Stimulated activated memory B cell treated with anti-CD40 and anti-IgM and Interleukin-4, amounts not matched to agents 10 μg/mL and 1 μg/mL and 100 μg/mL, for 72 hours (primary cell): Measurements from ENCODE around the gene HCRTR1.

Source experiments
- ATAC-seq: fragments of 150-1000 bp; cut with Tn5 transposase; 2 replicates; pipeline ENCODE4 v1.10.0; 2021
- H3K27ac Mint-ChIP-seq: one replicate; pipeline ENCODE4 v1.8.0; 2022; ENCODE audit warnings: mild to moderate bottlenecking, mixed read lengths
- H3K27me3 Mint-ChIP-seq: one replicate; pipeline ENCODE4 v1.8.0; 2022; ENCODE audit warnings: mixed read lengths
- H3K36me3 Mint-ChIP-seq: one replicate; pipeline ENCODE4 v1.8.0; 2022; ENCODE audit warnings: mixed read lengths
- H3K4me1 Mint-ChIP-seq: one replicate; pipeline ENCODE4 v1.8.0; 2022; ENCODE audit warnings: mixed read lengths
- H3K4me3 Mint-ChIP-seq: one replicate; pipeline ENCODE4 v1.8.0; 2022; ENCODE audit warnings: mild to moderate bottlenecking, moderate library complexity, mixed read lengths
- H3K9me3 Mint-ChIP-seq: one replicate; pipeline ENCODE4 v1.8.0; 2022; ENCODE audit warnings: mixed read lengths

The HCRTR1 gene

DNA sequence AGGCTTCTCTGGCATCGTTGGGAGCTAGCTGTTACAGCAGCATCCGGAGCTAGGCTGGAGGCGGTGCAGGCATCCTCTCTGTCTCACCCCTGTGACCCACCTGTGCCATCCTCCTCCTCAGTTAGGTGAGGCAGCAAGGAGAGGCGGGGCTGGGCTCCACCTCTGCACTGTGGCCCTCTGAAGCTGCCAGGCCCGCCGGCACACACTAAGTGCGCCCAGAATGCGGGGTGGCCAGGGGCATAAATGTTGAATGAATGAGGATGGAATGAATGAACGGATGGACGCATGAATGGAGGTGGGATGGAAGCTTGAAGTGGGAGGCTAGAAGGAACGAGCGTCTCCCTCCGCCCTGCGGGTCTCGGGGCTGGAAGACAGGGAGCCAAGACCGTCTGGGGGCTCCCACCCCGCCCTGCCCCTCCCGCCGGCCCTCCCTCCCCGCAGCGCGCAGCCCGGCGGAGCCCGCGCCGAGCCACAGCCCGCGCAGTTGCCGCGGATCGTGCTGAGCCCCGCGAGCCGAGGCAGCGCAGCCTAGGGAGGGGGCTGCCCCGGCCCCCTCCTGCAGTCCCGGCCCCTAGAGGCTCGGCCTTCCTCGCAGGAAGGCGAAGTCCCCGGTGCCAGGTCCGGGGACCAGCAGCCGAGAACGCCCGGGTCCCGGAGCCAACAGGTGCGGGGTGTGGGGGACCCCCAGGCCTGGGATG, at the start of gene HCRTR1:
Gene HCRTR1 (plus strand): TSS at position 472 of the 698 bp plus-strand sequence. CDS start 1,504 bp downstream, outside the sequence.
- H3K4me1 Mint-ChIP-seq, result peaks cover 26% of the 10 kb centered on the region
- no peak within 1 kb of the TSS for H3K27ac Mint-ChIP-seq
- H3K9me3 Mint-ChIP-seq, result no peaks in the 10 kb centered on the region
- H3K27me3 Mint-ChIP-seq, result peaks cover 45% of the 10 kb centered on the region
- no peak for ATAC-seq
- peak within 1 kb of the TSS; percentile 66 for H3K4me3 Mint-ChIP-seq
- H3K36me3 Mint-ChIP-seq, result no peaks in the 10 kb centered on the region

DNA sequence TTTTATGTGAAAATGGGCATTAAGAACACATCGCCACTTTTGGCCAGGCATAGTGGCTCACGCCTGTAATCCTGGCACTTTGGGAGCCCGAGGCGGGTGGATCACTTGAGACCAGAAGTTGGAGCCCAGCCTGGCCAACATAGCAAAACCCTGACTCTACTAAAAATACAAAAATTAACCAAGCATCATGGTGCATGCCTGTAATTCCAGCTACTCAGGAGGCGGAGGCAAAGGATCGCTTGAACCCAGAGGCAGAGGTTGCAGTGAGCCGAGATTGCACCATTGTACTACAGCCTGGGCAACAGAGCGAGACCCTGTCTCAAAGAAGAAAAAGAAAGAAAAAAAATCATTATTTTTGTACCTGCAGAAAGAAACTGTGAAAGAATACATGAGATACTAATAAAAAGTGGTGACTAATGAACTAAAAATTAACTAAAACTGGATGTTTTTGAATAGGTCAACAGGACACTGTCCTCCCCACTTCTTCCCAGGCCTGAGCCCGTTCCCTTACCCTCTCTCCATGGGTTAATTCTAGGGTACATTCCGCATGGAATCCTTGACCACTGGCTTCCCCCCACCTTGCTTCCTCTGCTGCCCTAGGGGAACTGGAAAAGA, 49.4 kb upstream of the HCRTR1 start:
- Mint-ChIP-seq H3K4me1 (peaks cover 10% of the 10 kb centered on the region), H3K27ac (no peak overlapping the region), H3K27me3 (peaks cover 66% of the 10 kb centered on the region), H3K4me3 (no peak overlapping the region), H3K36me3 (no peaks in the 10 kb centered on the region), H3K9me3 (no peaks in the 10 kb centered on the region)
- ATAC-seq, result no peak

- Mint-ChIP-seq H3K4me3 (no peak overlapping the region), H3K36me3 (no peaks in the 10 kb centered on the region), H3K4me1 (peaks cover 10% of the 10 kb centered on the region), H3K27ac (no peak overlapping the region), H3K27me3 (peaks cover 66% of the 10 kb centered on the region), H3K9me3 (no peaks in the 10 kb centered on the region)
- no peak for ATAC-seq
Observed at GRCh38 chr1:31568895-31569595, 48.4 kb upstream of the HCRTR1 start.

DNA sequence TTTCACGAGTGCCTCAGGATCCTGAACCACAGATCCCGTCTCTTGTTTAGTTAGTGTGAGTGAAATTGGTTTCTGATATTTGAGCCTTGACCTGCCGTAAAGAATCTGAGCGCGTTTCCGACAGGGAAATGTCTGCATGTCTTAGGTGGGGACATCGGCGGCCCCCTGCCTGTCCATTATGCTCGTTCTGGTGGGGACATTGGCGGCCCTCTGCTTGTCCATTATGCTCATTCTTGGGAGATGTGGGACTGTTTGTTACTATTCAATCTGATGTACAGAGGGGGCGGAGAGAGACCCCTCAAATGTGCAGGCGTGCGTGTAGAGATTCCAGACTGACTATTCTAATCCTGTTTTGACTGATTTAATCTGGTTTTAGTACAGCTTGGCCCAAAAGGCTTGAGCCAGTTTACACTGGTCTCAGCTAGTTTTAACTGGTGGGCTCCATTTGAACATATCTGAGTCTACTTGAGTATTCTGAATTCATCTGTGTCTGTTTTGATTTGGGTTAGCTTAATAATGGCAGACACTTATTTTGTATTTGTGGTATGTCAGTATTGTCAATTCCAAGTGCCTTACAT, 47.8 kb upstream of the HCRTR1 start:
- no peaks in the 10 kb centered on the region for H3K36me3 Mint-ChIP-seq
- no peak overlapping the region for H3K4me3 Mint-ChIP-seq
- H3K9me3 Mint-ChIP-seq, result no peaks in the 10 kb centered on the region
- no peak for ATAC-seq
- H3K4me1 Mint-ChIP-seq, result peaks cover 10% of the 10 kb centered on the region
- H3K27me3 Mint-ChIP-seq, result peaks cover 66% of the 10 kb centered on the region
- no peak overlapping the region for H3K27ac Mint-ChIP-seq

GRCh38 chr1:31570228-31570627, 47.3 kb upstream of the HCRTR1 start:
- Mint-ChIP-seq H3K4me1 (peaks cover 10% of the 10 kb centered on the region), H3K27me3 (peaks cover 61% of the 10 kb centered on the region), H3K27ac (no peak overlapping the region), H3K36me3 (no peaks in the 10 kb centered on the region), H3K4me3 (no peak overlapping the region), H3K9me3 (no peaks in the 10 kb centered on the region)
- ATAC-seq, result no peak

DNA sequence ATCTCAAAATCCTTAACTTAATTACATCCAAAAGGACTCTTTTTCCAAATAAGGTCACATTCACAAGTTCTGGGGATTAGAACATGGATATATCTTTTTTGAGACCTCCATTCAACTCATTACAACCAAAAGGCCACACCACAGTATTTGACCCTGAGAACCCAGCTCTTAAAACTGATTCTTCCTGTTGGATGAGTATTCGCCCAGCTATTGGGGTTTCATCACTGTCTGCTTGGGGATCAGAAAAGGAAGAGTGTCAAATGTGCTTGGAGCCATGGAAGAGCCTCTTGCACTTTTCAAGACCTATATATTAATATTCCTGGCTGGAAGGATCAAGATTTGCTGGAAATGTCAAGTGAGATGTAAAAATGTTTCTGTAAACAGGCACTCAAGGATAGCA, 46.6 kb upstream of the HCRTR1 start:
- Mint-ChIP-seq H3K27ac (no peak overlapping the region), H3K27me3 (peaks cover 57% of the 10 kb centered on the region), H3K4me3 (no peak overlapping the region), H3K36me3 (no peaks in the 10 kb centered on the region), H3K4me1 (peaks cover 11% of the 10 kb centered on the region), H3K9me3 (no peaks in the 10 kb centered on the region)
- ATAC-seq, result no peak

- no peaks in the 10 kb centered on the region for H3K36me3 Mint-ChIP-seq
- H3K9me3 Mint-ChIP-seq, result no peaks in the 10 kb centered on the region
- ATAC-seq, result no peak
Observed at GRCh38 chr1:31571340-31572295, 45.9 kb upstream of the HCRTR1 start.

GRCh38 chr1:31572323-31573104, 45.0 kb upstream of the HCRTR1 start:
- no peaks in the 10 kb centered on the region for H3K36me3 Mint-ChIP-seq
- no peak for ATAC-seq
- H3K27me3 Mint-ChIP-seq, result peaks cover 44% of the 10 kb centered on the region
- no peak overlapping the region for H3K27ac Mint-ChIP-seq
- H3K9me3 Mint-ChIP-seq, result no peaks in the 10 kb centered on the region
- peaks cover 19% of the 10 kb centered on the region for H3K4me1 Mint-ChIP-seq
- H3K4me3 Mint-ChIP-seq, result no peak overlapping the region

More at GRCh38 chr1:31571340-31572295, 45.9 kb upstream of the HCRTR1 start:
- Mint-ChIP-seq H3K4me3 (no peak overlapping the region), H3K4me1 (peaks cover 18% of the 10 kb centered on the region), H3K27me3 (peaks cover 53% of the 10 kb centered on the region), H3K27ac (no peak overlapping the region)

GRCh38 chr1:31573261-31573660, 44.2 kb upstream of the HCRTR1 start:
- peaks cover 37% of the 10 kb centered on the region for H3K27me3 Mint-ChIP-seq
- H3K9me3 Mint-ChIP-seq, result no peaks in the 10 kb centered on the region
- peaks cover 19% of the 10 kb centered on the region for H3K4me1 Mint-ChIP-seq
- no peak overlapping the region for H3K27ac Mint-ChIP-seq
- H3K4me3 Mint-ChIP-seq, result no peak overlapping the region
- ATAC-seq, result no peak
- no peaks in the 10 kb centered on the region for H3K36me3 Mint-ChIP-seq

GRCh38 chr1:31574749-31575368, 42.6 kb upstream of the HCRTR1 start:
- H3K4me3 Mint-ChIP-seq, result no peak overlapping the region
- peaks cover 19% of the 10 kb centered on the region for H3K4me1 Mint-ChIP-seq
- H3K27me3 Mint-ChIP-seq, result peaks cover 21% of the 10 kb centered on the region
- H3K9me3 Mint-ChIP-seq, result no peaks in the 10 kb centered on the region
- H3K36me3 Mint-ChIP-seq, result no peaks in the 10 kb centered on the region
- ATAC-seq, result no peak
- no peak overlapping the region for H3K27ac Mint-ChIP-seq

- no peak overlapping the region for H3K4me3 Mint-ChIP-seq
- H3K27ac Mint-ChIP-seq, result no peak overlapping the region
- ATAC-seq, result no peak
- no peaks in the 10 kb centered on the region for H3K36me3 Mint-ChIP-seq
- peaks cover 19% of the 10 kb centered on the region for H3K4me1 Mint-ChIP-seq
- H3K9me3 Mint-ChIP-seq, result no peaks in the 10 kb centered on the region
- peaks cover 20% of the 10 kb centered on the region for H3K27me3 Mint-ChIP-seq
Observed at GRCh38 chr1:31575369-31576140, 41.9 kb upstream of the HCRTR1 start.

DNA sequence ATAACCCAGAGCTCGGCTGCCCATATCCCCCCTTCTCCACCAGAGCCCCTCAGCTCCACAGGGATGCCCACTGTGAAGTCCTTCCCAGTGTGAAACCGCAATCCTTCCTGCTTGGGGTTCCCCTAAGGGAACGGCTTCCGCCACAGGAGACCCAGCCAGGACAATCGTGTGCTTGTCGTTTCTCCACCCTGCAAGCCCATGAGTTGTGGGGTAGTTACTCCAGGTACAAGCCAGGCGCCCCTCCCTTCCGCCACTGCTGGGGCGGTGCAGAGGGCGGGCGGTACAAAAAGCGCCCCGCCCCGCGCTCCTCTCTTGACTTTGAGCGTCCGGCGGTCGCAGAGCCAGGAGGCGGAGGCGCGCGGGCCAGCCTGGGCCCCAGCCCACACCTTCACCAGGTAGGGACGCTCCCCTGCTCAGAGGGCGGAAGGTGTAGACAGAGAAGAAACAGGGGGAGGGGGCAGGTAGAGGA, 41.3 kb upstream of the HCRTR1 start, which contains the start of gene TINAGL1:
Gene TINAGL1 (plus strand): TSS at position 315 of the 469 bp plus-strand sequence. CDS start 634 bp downstream, outside the sequence.
- Mint-ChIP-seq H3K4me1 (peaks cover 16% of the 10 kb centered on the region), H3K36me3 (no peaks in the 10 kb centered on the region), H3K4me3 (no peak within 1 kb of the TSS), H3K27me3 (peaks cover 20% of the 10 kb centered on the region), H3K9me3 (no peaks in the 10 kb centered on the region), H3K27ac (no peak within 1 kb of the TSS)
- ATAC-seq, result peak; percentile 10
